Gastrocnemius medialis (tissue), 4 donors: Measurements from ENCODE around the gene AUTS2.

ENCODE experiments used
- POLR2A ChIP-seq, 2 donors: fragments of 450-650 bp; IDR thresholded peaks; one replicate each; pipeline ENCODE4 v1.6.1; 2017; ENCODE audit warnings: antibody characterized with exemption in 2 of 2, mild to moderate bottlenecking in 2 of 2, moderate library complexity in 2 of 2
- TF ChIP-seq, protein P1 (sequence below), 5 experiments: fragments of 450-650 bp in 3 of 5; fragments of 200-600 bp in 2 of 5; sonication (generic) in 2 of 5; IDR thresholded peaks in 4 of 5; conservative IDR thresholded peaks in 1 of 5; 1 replicate in 4 of 5; 2 replicates in 1 of 5; pipeline ENCODE4 v1.5.1; 2016 to 2019; ENCODE audit warnings: antibody characterized with exemption in 5 of 5, mild to moderate bottlenecking in 3 of 5, moderate library complexity in 3 of 5

DNA sequence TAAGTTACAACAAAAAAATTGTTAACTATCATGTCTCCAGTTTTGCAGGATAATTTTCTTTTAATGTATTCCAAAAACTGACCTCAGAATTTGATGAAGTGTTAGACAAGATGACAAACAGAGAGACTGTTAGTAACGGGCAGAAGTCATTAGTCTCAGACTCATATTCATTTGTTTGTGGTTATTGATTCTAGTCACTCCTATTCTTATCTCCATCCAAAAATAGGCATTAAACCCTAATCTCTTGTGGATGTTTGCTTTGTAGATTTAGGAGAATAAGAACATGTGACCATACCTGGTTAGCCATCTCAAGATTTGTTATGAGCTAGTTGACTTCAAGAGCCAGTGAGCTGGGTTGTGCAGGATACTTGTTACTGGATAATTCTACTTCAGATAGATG, 261.1 kb downstream of the AUTS2 start:
- TF ChIP-seq, protein P1, sequence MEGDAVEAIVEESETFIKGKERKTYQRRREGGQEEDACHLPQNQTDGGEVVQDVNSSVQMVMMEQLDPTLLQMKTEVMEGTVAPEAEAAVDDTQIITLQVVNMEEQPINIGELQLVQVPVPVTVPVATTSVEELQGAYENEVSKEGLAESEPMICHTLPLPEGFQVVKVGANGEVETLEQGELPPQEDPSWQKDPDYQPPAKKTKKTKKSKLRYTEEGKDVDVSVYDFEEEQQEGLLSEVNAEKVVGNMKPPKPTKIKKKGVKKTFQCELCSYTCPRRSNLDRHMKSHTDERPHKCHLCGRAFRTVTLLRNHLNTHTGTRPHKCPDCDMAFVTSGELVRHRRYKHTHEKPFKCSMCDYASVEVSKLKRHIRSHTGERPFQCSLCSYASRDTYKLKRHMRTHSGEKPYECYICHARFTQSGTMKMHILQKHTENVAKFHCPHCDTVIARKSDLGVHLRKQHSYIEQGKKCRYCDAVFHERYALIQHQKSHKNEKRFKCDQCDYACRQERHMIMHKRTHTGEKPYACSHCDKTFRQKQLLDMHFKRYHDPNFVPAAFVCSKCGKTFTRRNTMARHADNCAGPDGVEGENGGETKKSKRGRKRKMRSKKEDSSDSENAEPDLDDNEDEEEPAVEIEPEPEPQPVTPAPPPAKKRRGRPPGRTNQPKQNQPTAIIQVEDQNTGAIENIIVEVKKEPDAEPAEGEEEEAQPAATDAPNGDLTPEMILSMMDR (IDR thresholded peaks at IDR 0.05 in 4 of 5, conservative IDR thresholded peaks at IDR 0.05 in 1 of 5): no peak
- no peak for TF ChIP-seq POLR2A (IDR thresholded peaks at IDR 0.05)
